ENCODE results near the gene ME3.

The ME3 gene

DNA sequence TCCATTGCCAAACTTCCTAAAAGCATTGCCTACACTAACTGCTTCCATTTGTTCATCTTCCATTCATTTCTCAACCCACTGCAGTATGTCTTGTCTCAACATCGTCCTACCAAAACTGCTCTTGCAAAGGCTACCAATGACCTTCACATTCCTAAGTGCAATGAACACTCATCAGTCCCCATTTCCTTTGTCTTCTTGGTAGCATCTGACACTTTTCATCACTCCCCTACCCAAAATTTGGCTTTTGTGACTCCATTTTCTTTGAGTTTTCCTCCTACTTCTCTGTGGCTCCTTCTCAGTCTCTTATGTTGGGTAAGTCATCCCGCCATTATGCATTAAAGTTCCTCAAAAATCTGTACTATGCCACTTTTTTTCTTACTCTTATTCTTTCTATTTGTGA is 162.3 kb downstream of the ME3 start:
- DNase-seq = no peak

DNA sequence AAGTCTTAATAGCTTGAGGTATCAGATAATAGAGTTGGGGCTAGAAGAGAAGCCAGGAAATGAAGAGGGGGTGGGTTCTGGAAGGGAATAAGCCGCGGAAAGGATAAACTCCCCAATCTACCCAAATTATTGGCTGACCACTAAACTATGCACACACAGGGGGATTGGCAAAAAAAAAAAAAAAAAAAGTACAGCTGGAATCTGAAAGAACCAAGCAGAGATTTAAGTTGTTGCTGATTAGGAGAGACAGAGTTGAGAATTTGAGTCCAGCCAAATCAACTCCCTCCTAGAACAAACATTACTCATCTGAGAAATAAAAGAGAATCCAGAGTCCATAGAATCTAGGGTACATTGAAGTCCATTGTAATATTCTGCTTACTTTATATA is 162.8 kb downstream of the ME3 start:
- DNase-seq = no peak

DNA sequence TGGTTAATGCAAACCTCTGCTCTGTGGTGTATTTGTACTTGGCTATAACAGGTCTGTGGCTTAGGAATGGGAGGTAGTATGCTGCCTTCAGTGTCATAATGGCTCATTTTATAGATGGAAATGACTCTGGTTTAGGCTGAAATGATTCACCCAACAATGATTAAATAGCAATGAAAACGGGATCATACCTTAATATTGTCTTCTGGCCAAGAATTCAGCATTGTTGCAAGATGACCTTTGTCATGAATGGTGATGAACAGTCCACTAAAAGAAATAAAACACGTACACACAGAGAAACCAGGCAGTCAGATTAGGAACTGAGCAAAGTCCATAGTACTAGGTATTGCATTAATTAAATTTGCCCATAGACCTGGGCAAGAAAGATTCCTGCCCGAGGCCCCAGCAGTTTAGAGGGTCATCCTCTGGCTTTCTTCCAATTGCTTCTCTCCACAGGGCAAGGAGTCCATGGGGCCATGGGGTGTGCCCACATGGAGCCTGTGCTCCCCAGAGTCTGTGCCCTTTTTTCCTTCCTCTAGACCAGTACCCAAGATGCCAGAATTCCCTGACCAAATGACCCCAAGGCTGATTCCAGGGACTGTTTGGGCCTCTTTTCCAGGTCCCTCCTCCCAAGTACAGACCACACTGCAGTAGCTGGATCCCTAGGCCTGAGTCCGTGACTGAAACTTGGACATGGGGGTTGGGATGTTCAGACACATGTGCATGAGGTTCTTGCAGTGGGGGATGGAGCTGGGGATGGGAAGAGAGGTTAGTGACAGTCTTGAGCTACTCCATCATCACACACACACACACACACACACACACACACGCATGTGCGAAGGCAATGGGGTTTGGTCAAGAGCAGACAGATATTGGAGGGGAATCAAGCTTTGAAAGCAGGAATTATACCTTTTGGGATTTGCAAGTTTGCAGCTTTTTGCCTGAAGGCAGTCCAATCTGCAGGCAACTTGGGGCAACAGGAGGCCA is 163.5 kb downstream of the ME3 start:
- DNase-seq = no peak

DNA sequence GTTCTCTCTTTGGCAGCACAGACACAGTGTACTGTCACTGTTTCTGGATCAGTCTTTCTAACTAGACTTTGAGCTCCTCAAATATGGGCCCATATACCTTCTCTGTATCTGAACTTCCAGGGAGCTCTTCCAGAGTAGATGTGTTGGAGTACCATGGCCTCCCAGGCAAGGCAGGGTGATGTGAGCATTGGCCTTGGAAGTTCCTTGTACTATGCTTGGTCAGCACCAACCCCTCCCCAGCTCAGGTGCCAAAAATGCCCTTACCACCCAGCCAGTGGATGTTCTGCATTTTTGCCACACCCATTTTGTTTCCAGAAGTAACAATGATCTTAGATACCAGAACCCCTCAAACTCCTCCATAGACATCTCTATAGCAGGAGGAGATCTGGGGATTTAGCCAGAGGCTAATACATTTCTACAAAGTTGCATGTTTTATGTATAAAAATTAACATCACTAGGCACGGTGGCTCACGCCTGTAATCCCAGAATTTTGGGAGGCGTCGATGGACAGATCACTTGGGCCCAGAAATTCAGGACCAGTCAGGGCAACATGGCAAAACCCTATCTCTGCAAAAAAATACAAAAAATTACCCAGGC is 165.1 kb downstream of the ME3 start:
- no peak for DNase-seq

DNA sequence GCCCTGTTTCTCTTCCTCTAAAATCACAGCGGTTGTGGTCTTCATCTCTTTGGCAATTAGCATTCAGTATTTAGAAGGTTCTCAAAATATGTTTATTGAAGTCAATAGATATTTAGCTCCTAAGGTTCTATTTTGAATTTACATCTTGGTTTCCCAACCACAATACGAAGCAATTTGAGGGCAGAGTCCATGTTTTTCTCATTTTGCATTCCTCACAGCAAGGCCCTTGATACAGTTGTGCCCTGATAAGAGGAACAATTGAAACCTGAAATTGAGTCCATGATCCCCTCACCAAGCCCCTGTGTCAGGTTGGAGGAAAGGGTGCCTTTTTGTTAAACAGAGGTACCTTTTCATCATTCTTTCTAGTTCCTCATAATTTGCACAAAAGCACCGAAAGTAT is 166.2 kb downstream of the ME3 start:
- no peak for DNase-seq

DNA sequence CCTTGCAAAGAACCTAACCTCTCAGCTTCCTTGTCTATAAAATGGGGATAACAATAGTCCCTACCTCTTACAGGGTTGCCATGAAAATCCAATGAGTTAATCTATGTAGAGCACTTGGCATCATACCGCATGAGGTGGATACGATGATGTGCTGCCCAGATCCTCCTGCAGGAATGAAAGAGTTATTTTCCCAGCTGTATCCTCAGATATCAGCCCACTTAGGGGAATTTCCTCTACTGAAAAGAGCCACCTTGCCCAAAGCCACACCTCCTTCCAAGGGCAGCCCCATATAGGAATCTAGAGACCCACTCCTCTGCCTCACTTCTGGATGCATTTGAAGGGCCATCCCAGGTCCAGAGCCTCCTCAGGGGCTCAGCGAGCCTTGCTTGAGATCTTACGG is 169.3 kb downstream of the ME3 start:
- DNase-seq = no peak

DNA sequence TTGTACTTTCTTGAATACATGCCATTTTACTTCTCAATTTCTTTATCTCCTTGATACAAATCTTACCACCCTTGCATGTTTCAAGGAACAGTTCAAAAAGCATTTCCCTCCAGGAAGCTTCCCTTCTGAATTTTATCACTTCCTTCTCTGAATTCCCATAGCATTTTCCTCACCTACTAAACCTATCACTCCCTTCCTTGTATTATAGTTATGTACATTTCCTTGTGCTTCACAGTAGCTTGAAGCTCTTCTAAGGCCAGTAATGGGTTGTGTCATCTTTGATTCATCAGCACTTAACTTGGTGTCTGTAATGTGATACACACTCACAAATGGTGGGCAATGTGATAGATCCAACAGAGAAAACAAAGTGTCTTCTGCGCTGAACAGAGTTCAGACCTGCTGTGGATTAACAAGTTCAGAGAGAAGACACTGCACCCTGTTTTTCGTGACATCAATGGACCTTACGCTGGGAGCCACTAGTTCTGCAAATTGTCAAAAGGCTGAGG is 170.2 kb downstream of the ME3 start:
- DNase-seq = no peak

DNA sequence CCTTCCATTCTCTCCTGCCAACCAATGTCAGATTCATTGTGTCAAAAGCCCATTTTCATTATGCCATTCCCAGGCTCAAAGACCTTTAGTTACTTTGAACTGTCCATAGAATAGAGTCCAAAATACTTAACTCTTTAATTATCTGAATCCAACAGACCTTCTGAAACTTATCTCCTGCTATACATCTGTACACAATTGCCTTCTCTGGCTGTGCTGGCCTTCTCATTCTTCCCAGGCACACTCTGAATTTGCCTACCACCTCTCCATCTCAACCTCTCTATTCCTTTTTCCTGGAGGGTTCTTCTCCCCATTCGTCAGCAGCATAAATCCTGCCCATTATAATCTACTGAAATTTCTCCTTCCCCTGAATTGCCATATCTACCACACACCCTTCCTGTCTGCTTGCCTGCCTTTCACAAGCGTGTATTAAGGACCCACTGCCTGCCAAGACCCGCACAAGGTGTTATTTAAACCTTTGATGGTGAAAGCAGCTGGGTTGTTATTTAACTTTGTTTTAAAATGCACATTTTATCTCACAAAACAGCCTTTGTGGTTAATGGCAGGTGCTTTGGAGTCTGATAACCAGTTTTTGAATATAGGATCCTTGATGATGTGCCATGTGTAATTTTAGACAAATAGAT is 171.8 kb downstream of the ME3 start:
- DNase-seq = no peak

DNA sequence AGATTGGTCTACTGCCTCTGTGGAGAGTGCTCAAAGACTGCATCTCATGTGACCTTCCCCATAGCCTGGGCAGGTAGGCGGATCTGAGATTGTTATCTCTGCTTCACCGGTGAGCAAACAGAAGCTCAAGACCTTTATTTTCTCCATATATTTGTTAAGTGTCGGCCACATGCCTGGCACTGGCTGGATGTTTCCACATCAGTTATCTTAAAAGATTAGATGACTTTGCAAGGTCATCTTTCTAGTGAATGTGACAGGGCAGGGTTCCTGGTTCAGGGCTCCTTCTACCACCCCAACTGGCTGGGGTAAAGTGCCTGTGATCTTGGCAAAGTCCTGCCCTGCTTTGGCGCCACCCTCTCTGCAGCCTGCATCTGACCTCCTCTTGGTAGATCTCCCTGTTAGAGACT is 172.7 kb downstream of the ME3 start:
- DNase-seq = peak; percentile 47

DNA sequence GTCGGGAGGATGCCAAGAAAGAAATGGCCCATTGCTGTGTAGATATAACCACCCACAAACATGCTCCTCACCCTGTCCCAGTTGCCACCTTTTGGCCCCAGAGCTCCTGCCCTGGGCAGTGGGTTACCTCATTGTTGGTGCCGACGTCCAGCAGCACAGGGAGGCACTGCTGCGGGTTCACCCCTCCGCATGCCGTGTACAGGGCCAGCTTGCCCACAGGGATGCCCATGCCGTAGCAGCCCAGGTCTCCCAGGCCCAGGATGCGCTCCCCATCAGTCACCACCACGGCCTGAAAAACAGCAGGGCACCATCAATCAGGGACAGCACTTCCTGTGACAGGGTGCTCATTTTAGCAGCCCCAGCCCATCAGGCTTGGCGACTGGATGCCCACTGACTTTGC is 174.6 kb downstream of the ME3 start:
- no peak for DNase-seq

DNA sequence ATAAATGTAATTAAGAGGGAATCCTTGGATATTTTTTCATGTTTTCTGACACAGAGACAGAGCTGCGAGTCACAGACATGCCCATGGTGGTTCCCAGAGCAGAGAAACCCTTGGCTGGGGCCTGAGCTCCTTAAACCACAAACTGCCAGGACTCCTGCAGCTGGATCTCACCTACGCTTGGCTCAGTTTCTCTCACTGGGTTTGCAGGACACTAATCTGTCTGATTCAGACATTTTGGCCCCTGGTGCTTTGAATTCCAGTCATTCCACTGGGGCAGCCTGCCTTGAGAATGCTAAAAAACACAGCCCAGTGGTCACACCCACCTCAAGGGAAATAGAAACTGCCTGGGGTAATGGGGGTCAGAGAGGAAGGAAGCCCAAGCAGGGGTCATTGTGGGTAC is 175.1 kb downstream of the ME3 start:
- no peak for DNase-seq

DNA sequence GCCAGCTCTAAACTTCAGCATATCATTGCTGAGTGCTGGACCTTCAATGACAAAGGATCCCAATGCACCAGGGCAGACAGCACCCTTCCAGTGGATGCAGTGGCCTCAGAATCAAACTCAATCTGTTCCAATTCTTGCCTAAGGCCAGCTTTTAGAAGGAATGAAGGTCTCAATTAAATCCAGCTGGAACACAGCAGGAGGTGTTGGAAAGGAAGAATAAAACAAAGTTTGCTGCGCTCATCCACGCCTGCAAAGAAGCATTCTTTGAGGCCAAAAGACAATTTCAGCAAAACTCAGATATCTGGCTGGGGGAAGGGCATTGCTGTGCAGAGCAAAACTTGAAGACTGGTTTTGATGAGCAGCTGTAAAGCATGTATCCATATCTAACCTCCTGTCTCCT is 177.1 kb downstream of the ME3 start:
- no peak for DNase-seq

DNA sequence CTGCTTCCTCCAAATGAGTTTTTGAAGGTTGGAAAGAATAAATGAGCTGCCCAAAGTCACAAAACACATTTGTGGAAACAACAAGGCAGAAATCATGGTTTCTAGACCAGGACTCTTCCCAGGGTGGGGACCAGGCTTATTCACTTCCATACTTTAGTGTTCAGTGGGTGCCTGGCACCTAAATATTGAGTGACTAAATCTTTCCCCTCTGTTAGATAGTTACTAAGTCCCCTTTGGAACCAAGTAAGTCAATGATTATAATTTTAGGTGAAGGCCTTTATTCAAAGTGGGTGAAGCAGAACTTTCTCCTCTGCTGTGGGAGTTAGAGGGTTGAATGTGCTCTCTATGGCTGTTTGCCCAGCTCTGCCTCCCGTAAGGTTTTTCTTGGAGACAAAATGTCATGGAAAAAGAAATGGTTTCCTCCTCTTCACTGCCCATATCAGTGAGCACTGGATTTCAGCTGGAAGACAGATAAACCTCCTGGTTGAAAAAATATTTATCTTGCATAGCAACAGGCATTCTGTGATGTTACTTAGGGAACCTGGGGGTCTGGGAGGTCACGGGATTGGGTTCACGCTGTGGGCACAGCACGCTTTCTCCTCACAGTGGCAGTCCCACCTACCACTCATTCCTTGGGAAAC is 179.9 kb downstream of the ME3 start:
- no peak for DNase-seq

DNA sequence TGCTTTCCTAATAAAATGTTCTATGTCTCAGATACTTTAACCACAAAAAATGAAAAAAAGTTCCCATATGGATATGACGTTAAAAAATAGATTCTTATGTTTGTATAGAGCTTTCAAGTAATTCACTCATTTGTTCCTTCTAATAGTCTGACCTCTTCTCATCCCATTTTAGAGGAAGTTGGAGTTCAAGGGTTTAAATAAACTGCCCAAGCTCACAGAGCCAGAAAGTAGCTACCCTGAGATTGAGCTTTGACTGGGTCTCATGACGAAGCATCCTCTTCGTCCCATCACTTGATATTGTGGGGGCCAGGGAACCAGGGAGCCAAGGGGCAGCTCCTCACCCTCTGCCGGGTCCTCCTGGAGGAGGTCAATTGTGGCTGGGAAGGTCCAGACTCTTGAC is 181.4 kb downstream of the ME3 start:
- DNase-seq = no peak

DNA sequence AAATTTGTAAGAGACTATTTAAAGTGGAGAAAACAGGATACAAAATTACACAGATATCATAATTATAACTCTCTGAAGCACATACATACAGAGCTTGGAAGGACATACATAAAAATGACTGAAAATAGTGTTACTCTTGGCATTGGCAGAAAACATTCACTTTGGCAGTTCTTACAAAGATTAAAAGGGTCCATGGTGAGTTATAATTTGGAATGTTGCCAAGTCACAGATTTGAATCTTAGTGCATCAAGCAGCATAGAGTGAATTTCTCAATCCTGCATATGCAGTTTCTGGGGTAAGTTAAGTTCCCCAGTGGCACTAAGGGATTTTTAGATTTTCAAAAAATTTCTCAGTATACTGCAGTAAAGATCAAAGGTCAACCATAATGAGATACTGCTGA is 181.8 kb downstream of the ME3 start:
- no peak for DNase-seq

DNA sequence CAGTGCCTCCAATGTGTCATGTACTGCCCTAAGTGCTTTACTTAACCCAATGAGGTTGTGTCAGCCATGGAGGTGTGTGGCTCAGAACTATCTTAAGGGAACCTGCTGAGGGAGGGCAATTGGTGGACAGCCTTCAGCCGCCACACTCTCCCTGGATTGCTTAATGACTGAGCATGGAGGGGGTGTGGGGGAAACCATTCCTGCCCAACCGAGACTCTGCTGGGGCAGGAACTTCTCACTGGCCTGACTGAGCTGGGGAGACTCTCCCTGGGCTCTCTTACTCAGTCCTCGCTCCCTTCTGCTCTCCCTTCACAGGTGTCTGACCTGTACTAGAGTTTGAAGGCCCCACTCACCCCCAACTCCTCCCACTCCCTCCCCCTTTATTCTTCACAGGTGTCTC is 183.0 kb downstream of the ME3 start:
- no peak for DNase-seq

DNA sequence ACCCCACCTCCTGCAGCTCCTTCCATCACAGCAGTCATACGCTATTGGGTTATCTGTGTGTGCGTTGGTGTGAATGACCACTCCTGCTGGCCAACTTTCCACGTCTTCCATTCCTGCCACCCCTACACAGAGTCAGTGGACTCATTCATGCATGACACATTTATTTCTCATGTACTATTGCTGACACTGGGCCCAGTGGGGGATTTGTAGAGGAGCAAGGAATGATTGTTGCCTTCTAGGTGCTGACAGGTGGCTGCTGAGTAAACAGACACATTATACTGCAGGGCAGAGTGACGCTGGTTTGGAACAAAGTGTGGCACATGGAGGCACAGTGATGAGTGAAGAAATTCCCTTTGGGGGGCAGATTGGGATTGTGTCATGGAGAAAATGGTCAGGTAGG is 183.9 kb downstream of the ME3 start:
- peak; percentile 35 for DNase-seq

DNA sequence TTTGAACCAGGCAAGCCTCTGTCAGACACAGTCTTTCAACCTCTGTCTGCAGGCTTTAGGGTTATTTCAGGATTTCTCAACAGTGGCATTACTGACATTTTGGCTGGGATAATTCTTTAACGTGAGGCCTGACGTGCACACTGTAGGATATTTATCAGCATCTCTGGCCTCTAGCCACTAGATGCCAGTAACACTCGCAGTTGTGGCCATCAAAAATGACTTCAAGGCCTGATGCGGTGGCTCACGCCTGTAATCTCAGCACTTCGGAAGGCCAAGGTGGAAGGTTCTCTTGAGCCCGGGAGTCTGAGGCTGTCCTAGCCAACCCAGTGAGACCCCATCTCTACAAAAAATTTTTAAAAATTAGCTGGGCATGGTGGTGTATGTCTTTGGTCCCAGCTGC is 184.7 kb downstream of the ME3 start:
- no peak for DNase-seq

DNA sequence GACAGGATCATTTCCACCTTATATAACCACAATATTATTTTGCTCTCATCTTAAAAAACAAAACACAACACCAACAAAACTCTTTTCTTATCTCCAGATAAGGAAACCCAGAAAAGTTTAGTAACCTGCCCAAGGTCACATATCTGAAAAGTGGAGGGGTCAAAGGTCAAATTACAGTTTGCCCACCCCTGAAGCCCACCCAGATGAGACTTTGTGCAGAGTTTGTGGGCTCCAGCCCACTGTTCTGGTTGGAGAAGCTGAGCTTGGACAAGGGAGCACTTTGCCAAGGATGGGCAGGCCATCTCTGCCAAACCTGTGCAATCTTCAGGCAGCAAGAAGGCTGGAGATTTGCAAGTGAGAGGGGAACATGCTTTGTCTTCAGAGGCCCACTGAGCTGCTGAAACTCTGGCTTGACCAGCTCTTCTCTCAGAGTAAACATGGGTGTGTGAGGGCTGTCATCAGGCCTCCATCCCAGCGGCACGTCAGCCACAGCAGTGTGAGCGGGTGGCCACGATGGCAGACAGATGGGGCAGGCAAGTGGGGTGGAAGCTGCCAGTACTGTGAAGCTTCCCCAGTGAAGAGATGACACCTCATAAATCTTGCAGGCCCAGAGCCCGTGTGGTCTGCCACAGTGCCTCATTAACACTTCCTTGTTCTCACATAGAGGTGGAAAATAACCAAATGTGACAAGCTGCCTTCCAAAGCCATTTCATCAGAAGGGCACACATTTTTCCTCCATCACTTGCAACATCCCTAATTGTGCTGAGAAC is 186.0 kb downstream of the ME3 start:
- no peak for DNase-seq

DNA sequence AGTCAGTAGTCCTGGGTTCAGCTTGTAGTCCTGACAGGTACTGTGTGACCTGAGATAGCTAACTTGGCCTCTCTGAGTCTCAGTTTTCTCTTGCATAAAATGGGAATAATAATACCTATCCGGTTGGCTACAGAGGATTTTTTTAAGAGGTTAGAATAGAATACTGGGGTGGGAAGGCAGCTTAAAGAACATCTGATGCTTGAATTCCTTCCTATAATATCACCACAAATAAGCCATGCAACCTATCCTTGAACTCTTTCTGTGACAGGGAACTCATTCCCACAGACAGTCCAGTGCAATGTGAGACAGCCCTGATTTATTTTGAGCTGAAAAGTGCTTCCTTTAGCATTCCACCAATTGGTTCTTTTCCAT is 187.6 kb downstream of the ME3 start:
- DNase-seq = no peak

DNA sequence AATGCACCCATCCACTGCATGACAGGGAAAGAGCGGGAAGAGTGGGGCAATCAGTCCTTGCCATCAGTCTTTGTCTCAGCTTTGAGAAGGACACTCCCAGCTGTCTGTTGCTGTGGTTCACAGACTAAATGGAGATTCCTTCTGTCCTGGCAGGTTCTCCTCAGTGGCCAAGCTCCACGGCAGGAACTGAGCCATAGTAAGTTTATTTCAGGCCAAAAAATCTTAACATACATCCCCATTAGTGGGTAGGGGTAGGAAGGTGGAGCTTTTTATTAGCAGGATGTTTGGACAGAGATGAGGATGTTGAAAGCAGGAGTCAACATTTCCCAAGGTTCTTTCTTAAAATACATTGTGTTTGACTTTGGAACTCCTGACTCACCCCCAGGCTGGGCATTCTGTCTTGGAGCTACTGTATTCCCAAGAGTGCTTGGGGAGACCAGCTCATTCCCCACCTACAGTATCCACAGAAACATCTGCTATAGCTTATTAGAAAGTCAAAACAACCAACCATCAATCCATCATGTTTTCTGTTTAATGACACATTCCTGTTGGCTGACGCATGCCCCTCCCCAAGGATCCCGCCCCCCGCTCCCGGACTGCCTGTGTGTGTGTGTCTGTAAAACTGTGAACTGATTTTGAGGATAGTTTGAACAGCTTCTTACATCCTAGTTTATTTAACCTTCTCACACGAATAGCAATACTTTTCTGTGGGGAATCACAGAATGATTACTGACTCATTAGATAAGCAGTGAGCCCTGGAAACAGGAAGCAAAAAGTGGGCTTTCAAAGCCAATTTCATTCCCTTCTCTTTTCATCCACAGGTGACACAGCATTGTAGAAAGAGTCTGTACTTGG is 188.2 kb downstream of the ME3 start:
- peak; percentile 93 for DNase-seq

DNA sequence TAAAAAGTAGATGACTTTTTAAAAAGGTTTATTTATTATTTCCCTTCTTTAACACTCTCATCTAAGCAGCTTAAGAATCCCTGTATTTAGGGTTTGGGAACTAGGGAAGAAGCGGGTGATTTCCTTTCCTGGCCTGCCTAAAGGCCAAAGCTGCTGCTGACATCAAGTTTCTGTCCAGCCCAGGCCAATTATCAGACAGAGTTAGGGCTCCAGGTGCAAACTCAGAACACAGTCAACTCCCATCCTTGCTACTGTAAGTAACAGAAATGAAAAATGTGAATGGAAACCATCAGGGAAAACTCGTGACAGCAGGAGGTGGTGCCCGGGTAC is 188.8 kb downstream of the ME3 start:
- DNase-seq = no peak
